ENCODE results near the gene DLST.

DNA sequence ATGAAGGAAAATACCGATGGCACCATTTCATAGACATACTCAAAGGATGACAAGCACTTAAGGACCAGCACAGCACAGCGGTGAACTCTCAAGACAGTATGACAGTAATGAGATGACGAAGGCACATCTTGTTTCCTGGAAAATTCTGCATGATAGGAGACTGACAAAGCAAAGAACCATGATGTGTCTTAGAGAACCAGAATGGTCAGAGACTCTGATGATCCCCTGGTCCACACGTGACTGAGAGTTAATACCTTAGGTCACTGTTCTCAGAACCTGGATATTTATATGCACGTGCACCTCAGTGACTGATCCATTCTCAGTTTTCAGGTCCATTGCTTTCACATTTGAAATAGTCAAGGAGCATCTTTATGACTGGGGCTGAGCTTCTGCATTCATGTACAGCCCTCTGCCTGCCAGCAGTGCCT is 41.1 kb upstream of the DLST start:
- TF ChIP-seq CTCF (conservative IDR thresholded peaks at IDR 0.05; ENCODE audit: low read length) (no peak), EZH2phosphoT487 (IDR thresholded peaks at IDR 0.05; ENCODE audit: borderline replicate concordance, low read depth, low read length) (no peak)

All from OCI-LY7 (cell line).